ENCODE results near the gene OR13D1. TPM values are rescaled to one million over a fixed set of nuclear protein-coding genes. Genes with fewer than 3 reads are reported as not detected.

Gene OR13D1
- polyA plus RNA-seq, 1 donor from 2014 or later = not detected

- Histone ChIP-seq H3K27ac (ENCODE audit: low read length) (no peak overlapping the region), H3F3A (ENCODE audit: insufficient read depth, low read length, poor library complexity, severe bottlenecking) (no peaks in the 10 kb centered on the region), H3K4me2 (ENCODE audit: low read length) (no peak overlapping the region), H3K9me2 (ENCODE audit: insufficient read depth, low read length) (no peaks in the 10 kb centered on the region), H3K79me2 (replicated peaks; ENCODE audit: insufficient read depth, low read length) (no peaks in the 10 kb centered on the region), H3K36me3 (ENCODE audit: insufficient read depth, low read length) (no peaks in the 10 kb centered on the region), H3K9ac (ENCODE audit: low read length) (no peak overlapping the region), H4K20me1 (ENCODE audit: insufficient read depth) (no peaks in the 10 kb centered on the region), H3K27me3 (ENCODE audit: insufficient read depth, low read depth, low read length) (no peaks in the 10 kb centered on the region), H3K9me3 (ENCODE audit: low read length) (no peaks in the 10 kb centered on the region), H3K4me3 (ENCODE audit: low read length) (no peak overlapping the region), H2AFZ (ENCODE audit: low read depth, low read length) (no peak overlapping the region)
- TF ChIP-seq SMC3 (conservative IDR thresholded peaks at IDR 0.05; ENCODE audit: poor library complexity) (no peak), EP300 (conservative IDR thresholded peaks at IDR 0.05; ENCODE audit: poor library complexity, severe bottlenecking) (no peak), CTCF (IDR thresholded peaks at IDR 0.05; ENCODE audit: poor library complexity, severe bottlenecking) (no peak), MXI1 (conservative IDR thresholded peaks at IDR 0.05; ENCODE audit: poor library complexity, severe bottlenecking) (no peak), REST (IDR thresholded peaks at IDR 0.05; ENCODE audit: borderline replicate concordance) (no peak), EZH2 (IDR thresholded peaks at IDR 0.05; ENCODE audit: borderline replicate concordance, insufficient read depth, low read length, poor library complexity, severe bottlenecking) (no peak), RAD21 (conservative IDR thresholded peaks at IDR 0.05) (no peak), TAF1 (IDR thresholded peaks at IDR 0.05; ENCODE audit: low read depth) (no peak), POLR2AphosphoS5 (IDR thresholded peaks at IDR 0.05) (no peak)
These were observed 17.3 kb downstream of the OR13D1 start for GRCh38 chr9:104711604-104712003.

GRCh38 chr9:104725014-104725413 is 30.7 kb downstream of the OR13D1 start:
- H4K20me1 ChIP-seq (ENCODE audit: insufficient read depth) = no peaks in the 10 kb centered on the region
- no peak overlapping the region for H3K4me2 ChIP-seq (ENCODE audit: low read length)
- H3K36me3 ChIP-seq (ENCODE audit: insufficient read depth, low read length) = no peaks in the 10 kb centered on the region
- H3K9ac ChIP-seq (ENCODE audit: low read length) = no peak overlapping the region
- no peak overlapping the region for H3K4me3 ChIP-seq (ENCODE audit: low read length)
- H3K79me2 ChIP-seq (replicated peaks; ENCODE audit: insufficient read depth, low read length) = no peaks in the 10 kb centered on the region
- no peaks in the 10 kb centered on the region for H3K9me2 ChIP-seq (ENCODE audit: insufficient read depth, low read length)
- H3F3A ChIP-seq (ENCODE audit: insufficient read depth, low read length, poor library complexity, severe bottlenecking) = no peaks in the 10 kb centered on the region
- H3K27me3 ChIP-seq (ENCODE audit: insufficient read depth, low read depth, low read length) = no peaks in the 10 kb centered on the region
- TF ChIP-seq REST (IDR thresholded peaks at IDR 0.05; ENCODE audit: borderline replicate concordance) = no peak
- no peak overlapping the region for H3K27ac ChIP-seq (ENCODE audit: low read length)
- no peak overlapping the region for H2AFZ ChIP-seq (ENCODE audit: low read depth, low read length)
- H3K9me3 ChIP-seq (ENCODE audit: low read length) = no peaks in the 10 kb centered on the region

Measured in neural cell (in vitro differentiated cells).